Measurements from ENCODE around the gene SLC13A3.
"Not testable (repeated sequence)": the region's sequence is repeated elsewhere in the genome, so short reads cannot be mapped to it uniquely, and the experiment has no call there.

DNA sequence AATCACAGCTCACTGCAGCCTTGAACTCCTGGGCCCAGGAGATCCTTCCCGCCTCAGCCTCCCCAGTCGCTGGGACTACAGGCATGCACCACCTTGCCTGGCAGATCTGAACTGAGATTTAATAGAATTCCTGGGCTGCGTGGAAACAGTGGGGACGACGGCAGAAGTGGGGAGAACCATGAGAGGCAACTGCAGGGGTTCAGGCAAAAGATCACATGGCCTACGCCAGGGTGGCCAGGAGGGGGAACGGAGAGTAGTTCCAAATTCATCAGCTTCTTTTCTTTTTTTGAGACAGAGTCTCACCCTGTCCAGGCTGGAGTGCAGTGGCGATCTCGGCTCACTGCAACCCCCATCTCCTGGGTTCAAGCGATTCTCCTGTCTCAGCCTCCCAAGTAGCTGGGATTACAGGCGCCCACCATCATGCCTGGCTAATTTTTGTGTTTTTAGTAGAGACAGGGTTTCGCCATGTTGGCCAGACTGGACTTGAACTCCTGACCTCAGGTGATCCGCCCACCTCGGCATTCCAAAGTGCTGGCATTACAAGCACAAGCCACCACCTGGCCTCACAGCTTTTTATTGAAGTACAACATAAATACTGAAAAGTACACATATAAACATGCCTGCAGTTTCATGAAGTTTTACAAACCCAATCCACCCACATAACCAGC lies 25.5 kb upstream of the SLC13A3 start:
- TF ChIP-seq, protein P1, sequence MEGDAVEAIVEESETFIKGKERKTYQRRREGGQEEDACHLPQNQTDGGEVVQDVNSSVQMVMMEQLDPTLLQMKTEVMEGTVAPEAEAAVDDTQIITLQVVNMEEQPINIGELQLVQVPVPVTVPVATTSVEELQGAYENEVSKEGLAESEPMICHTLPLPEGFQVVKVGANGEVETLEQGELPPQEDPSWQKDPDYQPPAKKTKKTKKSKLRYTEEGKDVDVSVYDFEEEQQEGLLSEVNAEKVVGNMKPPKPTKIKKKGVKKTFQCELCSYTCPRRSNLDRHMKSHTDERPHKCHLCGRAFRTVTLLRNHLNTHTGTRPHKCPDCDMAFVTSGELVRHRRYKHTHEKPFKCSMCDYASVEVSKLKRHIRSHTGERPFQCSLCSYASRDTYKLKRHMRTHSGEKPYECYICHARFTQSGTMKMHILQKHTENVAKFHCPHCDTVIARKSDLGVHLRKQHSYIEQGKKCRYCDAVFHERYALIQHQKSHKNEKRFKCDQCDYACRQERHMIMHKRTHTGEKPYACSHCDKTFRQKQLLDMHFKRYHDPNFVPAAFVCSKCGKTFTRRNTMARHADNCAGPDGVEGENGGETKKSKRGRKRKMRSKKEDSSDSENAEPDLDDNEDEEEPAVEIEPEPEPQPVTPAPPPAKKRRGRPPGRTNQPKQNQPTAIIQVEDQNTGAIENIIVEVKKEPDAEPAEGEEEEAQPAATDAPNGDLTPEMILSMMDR (IDR thresholded peaks at IDR 0.05), result not testable (repeated sequence)
- not testable (repeated sequence) for TF ChIP-seq POLR2A, POLR2AphosphoS5 (IDR thresholded peaks at IDR 0.05)

Data from gastroesophageal sphincter (tissue), 3 donors.